Activated CD4-positive, alpha-beta T cell treated with anti-CD3 and anti-CD28 coated beads for 24 hours (primary cell): Measurements from ENCODE around the gene AFF1.

ENCODE experiments used
- DNase-seq, 2 donors: peaks; one replicate each; pipeline ENCODE4 v3.0.0-alpha.2; 2020; ENCODE audit warnings: low read depth in 2 of 2

The AFF1 gene

GRCh38 chr4:87150498-87151261 lies 215.9 kb downstream of the AFF1 start:
- peak in 1 of 2 donors; percentile 55 for DNase-seq

DNA sequence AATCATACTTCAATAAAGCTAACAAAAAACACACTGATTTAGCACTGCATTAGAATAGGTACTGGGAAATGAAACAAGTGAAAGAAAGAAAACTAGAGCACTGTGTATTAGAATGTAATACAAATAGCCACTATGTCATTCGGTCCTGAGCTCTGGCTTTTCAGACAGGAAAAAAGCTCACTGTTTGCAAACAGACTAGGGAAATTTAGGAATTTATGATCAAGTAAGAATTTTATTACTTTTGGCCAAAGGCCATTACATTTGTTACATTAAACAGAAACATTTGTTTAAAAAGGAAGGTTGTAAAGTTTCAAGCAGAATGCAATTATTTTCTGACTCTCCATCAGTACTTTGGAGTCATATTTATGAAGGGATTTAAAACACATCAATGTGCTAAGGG lies 216.9 kb downstream of the AFF1 start:
- DNase-seq, result no peak

DNA sequence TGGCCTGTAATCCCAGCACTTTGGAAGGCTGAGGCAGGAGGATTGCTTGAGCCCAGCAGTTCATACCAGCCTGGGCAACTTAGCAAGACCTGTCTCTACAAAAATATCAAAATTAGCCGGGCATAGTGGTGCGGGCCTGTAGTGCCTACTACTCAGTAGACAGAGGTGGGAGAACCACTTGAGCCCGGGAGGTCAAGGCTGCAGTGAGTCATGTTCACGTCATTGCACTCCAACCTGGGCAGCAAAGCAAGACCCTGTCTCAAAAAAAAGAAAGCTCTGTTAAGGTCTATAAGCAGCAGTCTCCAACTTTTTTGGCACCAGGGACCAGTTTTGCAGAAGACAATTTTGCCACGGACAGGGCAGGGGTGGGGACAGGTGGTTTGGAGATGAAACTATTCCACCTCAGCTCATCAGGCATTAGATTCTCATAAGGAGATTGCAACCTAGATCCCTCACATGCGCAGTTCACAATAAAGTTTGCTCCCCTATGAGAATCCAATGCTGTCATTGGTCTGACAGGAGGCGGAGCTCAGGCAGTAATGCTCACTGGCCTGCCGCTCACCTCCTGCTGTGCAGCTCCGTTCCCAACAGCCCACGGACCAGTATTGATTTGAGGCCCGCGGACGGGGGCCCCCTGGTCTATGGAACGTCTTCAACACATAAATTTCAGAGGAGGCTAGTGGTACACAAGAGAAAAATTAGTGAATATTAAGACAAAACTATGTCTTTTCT lies 217.7 kb downstream of the AFF1 start:
- DNase-seq, result no peak

- no peak for DNase-seq
Observed at GRCh38 chr4:87153078-87153870, 218.5 kb downstream of the AFF1 start.

GRCh38 chr4:87165892-87166291 lies 231.1 kb downstream of the AFF1 start:
- DNase-seq, result no peak

DNA sequence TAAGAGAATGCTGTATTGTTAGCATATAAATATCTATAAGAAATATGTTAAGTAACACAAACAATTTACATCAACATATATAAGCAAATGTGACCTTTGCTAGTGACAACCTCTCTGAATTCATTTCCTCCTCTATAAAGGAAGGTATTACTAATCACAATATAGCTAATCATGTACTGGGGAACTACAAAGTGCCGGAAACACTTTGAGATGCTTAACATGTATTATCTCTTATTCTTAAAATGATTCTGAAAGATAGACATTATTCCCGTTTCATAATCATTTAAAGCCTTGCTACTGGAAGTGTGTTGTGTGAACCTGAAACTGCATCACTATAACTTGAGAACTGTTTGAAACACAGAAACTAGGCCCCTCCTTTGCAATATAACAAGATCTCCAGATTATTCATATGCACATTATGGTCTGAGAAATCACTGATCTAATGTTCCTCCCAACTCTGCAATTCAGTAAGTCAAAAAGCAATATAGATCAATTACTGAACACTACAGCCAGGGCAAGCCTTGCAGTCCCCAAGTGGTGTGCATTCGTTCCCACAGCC lies 231.6 kb downstream of the AFF1 start:
- DNase-seq, result no peak

GRCh38 chr4:87171944-87172343 lies 237.1 kb downstream of the AFF1 start:
- DNase-seq, result no peak

DNA sequence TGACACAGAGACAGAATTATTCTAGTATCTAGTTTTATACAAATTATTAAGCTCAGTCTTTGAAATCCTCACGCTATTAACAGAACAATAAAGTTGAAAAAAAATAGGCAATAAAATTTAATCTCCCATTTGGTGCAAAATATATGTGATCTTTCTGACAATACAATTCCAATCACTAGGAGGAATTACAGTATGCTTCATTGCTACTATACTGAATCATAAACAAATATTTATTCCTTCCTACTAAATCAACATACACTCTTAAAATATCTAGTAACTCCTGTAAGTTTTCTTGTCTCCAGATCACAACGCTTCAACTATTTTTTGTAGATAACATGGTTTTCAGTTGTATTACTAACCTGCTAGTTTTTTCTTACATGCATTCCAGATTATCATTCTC lies 239.9 kb downstream of the AFF1 start:
- DNase-seq, result no peak

- DNase-seq, result no peak
Observed at GRCh38 chr4:87179751-87180150, 244.9 kb downstream of the AFF1 start.

GRCh38 chr4:87180767-87181166 lies 246.0 kb downstream of the AFF1 start:
- DNase-seq, result no peak

GRCh38 chr4:87185146-87185870 lies 250.5 kb downstream of the AFF1 start:
- DNase-seq, result no peak

GRCh38 chr4:87188048-87188447 lies 253.2 kb downstream of the AFF1 start:
- DNase-seq, result no peak

GRCh38 chr4:87188932-87189331 lies 254.1 kb downstream of the AFF1 start:
- DNase-seq, result no peak
